CD4-positive, alpha-beta T cell treated with Interleukin-17A for 1 hour (primary cell): Measurements from ENCODE around the gene BARX1.
"Not testable (repeated sequence)": the region's sequence is repeated elsewhere in the genome, so short reads cannot be mapped to it uniquely, and the experiment has no call there.

Experiments used
- DNase-seq: peaks from one replicate; pipeline ENCODE4 v3.0.0-alpha.2; 2020

The BARX1 gene

GRCh38 chr9:93950619-93951601 is 4.2 kb downstream of the BARX1 start:
- no peak for DNase-seq

DNA sequence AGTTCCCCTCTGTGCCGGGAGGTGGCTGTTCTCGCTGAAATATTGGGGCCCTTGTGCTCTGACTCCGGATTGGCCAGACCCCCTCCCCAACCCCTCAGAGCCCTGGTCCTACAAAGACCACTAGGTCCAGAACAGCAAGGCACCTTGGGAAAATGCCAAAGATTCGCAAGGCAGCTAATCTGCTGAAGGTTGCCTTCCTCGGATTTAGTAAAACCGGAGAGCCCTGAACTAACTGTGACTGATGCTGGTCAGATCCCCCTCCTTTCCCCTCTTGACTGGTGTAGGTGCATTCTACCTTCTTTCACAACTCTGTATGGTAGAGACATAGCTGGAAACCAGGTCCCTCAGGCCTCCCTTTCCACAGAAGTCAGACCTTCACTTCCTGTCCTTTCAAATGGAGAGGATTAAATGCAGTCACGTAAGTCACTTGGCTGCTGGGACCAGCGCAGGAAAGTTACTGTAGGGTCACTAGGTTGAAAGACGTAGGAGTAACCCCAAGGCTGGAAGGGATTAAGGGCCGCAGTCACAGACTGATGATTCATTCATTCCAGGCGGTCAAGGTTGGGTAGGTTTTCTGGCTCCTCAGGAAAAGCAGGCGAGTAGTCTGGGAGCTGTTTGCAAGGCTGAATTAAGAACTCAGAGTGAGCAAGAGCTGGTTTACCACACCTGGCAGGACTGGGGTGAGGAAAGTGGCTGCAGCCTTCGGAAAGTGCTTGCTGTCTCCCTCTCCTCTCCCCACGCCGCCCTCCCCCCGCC is 5.3 kb downstream of the BARX1 start:
- DNase-seq, result no peak

GRCh38 chr9:93949073-93949693 is 6.0 kb downstream of the BARX1 start:
- DNase-seq, result no peak

- no peak for DNase-seq
Measured at GRCh38 chr9:93948441-93949072, 6.6 kb downstream of the BARX1 start.

GRCh38 chr9:93947409-93948070 is 7.6 kb downstream of the BARX1 start:
- no peak for DNase-seq

- DNase-seq, result no peak
Measured at GRCh38 chr9:93946338-93946712, 8.8 kb downstream of the BARX1 start.

DNA sequence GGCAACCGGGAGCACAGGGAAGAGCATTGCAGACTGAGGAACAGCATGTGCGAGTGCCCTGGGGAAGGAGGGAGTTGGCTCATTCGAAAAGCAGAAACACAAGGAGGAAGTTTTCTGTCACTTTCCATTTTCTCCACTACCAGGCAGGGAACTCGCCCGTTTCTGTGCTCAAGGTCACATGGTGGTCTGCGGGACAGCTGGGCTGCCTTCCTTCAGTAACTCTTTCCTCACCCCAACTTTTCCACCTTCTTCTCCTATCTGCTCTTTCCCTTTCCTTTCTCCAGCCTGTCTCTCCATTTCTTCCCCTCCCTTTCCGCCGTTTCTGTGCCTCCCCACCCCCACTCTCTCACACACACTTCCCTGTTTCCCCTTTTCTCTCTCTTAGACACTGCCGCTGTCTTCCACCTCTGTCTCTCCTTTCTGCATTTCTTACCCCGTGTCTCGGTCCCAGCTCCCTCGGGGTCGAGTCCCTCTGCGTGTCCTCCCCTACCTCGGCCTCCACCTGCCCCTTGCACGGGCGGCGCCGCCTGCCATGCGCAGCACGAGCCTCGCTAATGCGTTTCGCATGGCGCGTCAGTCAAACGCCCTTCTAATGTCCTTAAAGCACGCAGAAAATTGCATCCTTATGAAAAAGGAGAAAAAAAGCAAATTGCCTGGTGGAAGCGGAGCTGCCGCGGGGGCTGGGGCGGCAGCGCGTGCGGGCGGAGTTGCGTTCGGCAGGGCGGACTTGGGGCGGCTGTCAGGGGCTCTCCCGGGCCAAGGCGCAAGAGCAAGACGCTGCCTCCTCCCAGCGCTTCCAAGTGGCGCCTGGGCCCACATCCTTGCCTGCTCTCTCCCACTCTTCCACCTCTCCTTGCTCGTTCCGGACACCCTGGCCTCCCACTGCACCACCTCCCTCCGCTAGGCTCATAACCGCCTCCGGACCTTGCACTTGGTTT is 9.5 kb downstream of the BARX1 start:
- DNase-seq, result no peak

GRCh38 chr9:93944011-93944410 is 11.1 kb downstream of the BARX1 start:
- no peak for DNase-seq

GRCh38 chr9:93942161-93942560 is 13.0 kb downstream of the BARX1 start:
- no peak for DNase-seq

DNA sequence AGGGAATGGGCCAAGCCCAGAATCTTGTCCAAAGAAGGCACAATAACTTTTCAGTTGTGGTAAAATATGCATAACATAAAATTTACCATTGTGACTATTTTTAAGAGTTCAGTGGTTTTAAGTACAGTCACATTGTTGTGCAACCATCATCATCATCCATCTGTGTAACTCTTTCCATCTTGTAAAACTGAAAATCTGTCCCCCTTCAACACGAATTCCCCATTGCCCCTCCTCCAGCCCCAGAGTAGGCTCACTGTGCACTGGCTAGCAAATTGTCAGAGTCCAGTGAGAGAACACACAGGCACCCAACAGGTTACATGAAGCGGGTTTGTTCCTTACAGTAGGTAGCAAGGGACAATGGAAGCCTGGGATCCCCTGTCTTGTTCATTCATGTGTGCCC is 13.7 kb downstream of the BARX1 start:
- DNase-seq, result no peak

DNA sequence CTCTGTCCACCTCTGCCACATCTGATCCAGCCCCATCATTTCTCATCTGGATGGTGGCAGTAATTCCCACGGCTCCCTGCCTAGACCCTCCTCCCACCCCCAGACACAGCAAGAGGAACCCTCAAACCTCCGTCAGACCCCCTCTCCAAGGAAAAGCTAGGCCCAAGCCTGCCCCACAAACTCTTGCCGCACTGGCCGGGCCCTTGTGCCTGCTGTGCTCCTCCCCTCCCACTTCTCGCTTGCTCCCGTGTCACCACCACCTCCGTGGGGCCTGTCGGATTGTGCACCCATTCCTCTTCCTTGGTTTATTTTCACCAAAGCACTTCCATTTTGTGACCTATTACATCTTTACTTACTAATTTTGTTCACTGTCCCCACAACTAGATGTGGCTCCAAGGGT is 14.2 kb downstream of the BARX1 start:
- no peak for DNase-seq

DNA sequence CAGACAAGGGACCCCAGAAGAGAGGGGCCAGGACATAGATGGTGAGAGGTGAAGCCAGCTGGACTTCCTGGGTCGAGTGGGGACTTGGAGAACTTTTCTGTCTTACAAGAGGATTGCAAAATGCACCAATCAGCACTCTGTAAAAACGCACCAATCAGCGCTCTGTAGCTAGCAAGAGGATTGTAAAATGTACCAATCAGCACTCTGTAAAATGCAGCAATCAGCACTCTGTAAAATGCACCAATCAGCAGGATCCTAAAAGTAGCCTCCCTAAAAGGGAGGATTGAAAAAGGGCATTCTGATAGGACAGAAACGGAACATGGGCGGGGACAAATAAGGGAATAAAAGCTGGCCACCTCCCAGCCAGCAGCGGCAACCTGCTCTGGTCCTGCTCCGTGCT is 15.6 kb downstream of the BARX1 start:
- not testable (repeated sequence) for DNase-seq

- DNase-seq, result no peak
Measured at GRCh38 chr9:93937193-93937592, 18.0 kb downstream of the BARX1 start.

- no peak for DNase-seq
Measured at GRCh38 chr9:93931905-93932304, 23.2 kb downstream of the BARX1 start.

DNA sequence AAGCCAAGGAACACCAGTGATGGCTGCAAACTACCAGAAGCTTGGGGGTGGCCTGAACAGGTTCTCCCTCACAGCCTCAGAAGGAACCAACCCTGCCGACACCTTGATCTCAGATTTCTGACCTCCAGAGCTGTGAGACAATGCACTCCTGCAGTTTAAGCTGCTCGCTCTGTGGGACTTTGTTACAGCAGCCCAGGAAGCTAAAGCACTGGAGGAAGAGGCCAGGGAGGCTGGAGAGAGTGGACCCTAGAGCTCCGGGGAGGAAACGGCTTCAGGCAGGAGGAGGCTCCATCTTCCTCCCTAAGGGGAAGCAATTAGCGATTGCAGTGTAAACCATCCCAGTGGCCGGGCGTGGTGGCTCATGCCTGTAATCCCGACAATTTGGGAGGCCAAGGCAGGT is 25.1 kb downstream of the BARX1 start:
- no peak for DNase-seq

GRCh38 chr9:93929231-93929630 is 25.9 kb downstream of the BARX1 start:
- no peak for DNase-seq

DNA sequence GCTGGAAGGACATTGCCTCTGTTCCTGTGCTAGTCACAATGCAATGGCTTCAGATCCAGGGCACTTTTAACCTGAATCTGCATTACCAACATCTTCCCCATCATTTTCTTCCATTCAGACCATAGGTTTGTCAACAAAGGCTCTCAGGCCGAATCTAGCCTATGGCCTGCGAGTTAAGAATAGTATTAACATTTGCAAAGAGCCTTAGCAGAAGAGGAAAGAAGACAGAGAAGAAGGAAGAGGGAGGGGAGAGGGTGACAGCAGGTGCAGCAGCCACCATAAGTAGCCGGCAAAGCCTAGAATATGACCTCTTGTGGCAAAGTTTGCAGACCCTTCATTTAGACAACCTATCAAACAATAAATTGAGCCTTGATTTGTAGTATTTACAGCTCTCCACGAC is 32.6 kb downstream of the BARX1 start:
- no peak for DNase-seq

DNA sequence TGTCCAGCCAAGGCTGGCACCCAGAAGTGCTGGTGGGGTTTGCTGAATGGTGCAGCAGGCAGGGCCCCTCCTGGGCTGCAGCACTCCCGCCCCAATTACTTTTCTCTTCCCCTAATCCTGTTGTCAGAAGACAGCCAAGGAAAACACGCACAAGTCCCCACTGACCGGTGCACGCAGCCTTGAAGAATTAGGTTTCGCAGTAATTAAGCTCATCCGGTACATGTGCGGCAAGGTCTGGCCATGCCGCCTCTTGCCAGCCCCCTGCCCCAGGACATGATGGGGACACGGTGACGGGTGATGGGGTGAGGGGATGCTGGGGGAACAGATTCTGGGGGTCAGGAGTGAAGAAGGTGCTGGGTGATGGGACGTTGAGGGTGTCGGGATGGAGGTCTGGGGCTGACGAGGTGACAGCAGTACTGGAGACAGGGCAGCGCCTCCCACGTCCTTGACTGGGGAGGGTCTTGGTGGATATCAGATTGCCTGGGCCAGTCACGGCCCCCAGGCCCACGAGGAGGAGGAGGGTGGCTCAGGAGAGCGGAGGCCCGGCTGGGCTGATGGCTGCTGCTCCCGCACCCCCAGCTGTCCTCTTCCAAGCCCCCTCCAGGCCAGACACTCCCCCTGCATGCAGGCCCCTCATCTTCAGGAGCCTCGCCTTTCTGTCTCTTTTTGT is 34.9 kb downstream of the BARX1 start:
- no peak for DNase-seq

DNA sequence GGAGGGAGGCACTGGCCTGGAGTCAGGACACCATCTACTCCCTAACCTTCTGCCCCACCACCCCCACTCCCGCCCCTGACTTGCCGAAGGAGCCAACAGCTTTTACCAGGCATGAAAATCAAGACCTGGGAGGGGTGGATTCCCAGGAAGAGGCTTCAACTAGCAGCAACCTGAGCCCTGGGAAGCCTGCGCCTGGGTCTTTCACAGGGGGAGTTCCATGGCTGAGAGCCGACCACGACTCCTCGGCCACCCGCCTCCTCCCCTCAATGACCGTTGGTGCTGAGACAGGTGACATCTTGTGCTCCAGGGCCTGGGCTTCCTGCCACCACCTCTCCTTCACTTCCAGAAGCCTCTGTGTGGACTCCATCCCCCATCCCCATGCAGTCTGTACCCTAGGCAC is 37.1 kb downstream of the BARX1 start:
- DNase-seq, result no peak

GRCh38 chr9:93917121-93917853 is 37.9 kb downstream of the BARX1 start:
- DNase-seq, result no peak
